Hippocampal formation (tissue), 2 donors: ENCODE data around the gene MTG1.
"Not testable (repeated sequence)": the region's sequence is repeated elsewhere in the genome, so short reads cannot be mapped to it uniquely, and the experiment has no call there.

ENCODE experiments used
- DNase-seq, 2 donors: peaks; one replicate each; lab custom pipeline; 2025; lab: John Stamatoyannopoulos, UW

Gene MTG1

GRCh38 chr10:133358925-133359310, 35.0 kb upstream of the MTG1 start:
- no peak for DNase-seq

DNA sequence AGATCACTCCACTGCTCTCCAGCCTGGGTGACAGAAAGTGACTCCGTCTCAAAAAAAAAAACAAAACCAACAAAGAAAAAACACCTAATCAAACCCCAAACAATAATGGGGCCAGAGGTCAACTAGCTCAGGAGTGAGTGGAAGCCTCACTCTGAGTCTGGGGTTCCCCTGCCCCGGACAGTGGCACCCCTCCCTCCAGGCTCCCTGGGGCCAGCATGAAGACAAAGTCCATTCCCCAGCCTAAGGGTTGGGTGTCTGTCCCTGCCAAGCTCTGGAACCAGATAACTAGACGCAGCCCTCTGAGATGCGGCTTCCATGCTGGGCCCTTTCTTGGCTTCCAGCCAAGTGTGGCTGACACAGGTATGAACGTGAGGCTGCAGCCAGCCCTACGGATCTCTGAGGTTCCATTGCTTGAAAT, 34.4 kb upstream of the MTG1 start:
- DNase-seq = no peak

DNA sequence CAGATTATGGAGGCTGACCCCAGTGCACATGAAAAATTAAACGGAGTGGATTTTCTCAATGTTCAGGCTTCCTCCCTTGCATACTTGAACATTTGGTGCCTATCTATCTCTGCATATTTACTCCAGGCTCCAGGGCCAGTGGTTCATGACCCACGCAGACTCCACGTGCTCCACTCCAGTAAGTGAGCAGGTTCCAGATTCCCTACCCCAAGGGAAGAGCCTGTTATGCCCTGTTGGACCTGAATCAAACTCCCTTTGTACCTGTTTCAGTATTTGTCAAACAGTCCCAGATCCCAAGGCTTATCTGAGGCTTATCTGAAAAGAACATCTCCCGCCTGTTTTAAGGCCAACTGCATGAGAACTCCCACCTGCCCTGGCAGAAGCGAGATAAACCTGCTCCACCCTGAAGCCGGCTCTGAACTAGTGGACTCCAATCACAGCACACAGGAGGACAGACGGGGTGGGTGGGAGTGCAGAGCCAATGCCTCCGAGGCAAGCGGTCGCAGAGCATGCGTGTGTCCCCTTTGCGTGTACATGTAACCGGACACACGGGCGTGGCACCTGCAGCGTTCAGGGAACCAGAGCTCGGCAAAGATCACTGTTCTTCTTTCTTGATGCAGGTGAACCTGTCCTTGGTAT, 33.9 kb upstream of the MTG1 start:
- no peak for DNase-seq

GRCh38 chr10:133361227-133361626, 32.7 kb upstream of the MTG1 start:
- no peak for DNase-seq

DNA sequence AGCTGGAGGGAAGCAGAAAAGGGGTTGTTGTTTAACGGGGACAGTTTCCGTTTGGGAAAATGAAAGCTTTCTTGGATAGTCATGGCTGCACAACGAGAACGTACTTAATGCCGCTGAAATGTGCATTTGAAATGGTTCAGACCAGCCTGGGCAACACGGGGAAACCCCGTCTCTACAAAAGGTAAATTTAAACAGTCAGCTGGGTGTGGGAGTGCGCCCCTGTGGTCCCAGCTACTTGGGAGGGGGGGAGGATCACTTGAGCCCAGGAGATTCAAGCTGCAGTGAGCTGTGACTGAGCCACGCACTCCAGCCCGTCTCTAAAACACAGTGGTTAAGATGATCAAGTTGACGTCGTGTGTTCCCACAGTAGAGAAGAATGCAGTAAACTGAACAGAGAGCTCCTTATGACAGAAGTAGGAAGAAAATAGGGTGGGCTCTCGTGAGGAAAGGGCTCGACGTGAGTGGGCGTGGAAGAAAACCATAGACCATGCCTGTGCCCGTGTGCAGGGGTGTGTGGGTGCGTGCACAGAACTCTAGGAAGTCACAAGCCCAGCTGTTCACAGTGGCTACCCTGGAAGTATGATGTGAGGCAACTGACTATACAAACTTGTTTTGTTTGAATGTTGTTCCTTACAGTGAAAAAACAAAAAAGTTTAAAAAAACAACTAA, 32.0 kb upstream of the MTG1 start:
- no peak for DNase-seq

- no peak for DNase-seq
These were observed 31.1 kb upstream of the MTG1 start for GRCh38 chr10:133362846-133363245.

- no peak for DNase-seq
These were observed 29.1 kb upstream of the MTG1 start for GRCh38 chr10:133364645-133365431.

GRCh38 chr10:133365461-133366129, 28.4 kb upstream of the MTG1 start:
- no peak for DNase-seq

DNA sequence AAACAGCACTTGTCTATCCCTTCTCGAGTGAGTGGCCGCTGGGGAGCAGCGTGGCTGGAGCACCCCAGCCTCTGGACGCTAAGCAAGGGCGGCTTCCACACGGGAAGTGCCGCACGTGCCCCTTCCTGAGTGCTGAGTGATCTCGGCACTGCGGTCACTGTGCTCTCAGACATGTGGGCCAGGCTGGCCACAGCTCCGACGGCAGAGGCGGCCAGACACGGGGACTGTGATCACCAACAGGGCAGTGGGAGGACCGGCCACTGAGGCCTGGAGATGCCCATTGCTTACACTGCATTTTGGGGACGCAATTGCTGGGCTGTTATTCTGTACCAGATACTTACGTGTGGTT, 27.9 kb upstream of the MTG1 start:
- no peak for DNase-seq

- no peak for DNase-seq
These were observed 27.2 kb upstream of the MTG1 start for GRCh38 chr10:133366751-133367150.

GRCh38 chr10:133367461-133367860, 26.5 kb upstream of the MTG1 start:
- not testable (repeated sequence) for DNase-seq

DNA sequence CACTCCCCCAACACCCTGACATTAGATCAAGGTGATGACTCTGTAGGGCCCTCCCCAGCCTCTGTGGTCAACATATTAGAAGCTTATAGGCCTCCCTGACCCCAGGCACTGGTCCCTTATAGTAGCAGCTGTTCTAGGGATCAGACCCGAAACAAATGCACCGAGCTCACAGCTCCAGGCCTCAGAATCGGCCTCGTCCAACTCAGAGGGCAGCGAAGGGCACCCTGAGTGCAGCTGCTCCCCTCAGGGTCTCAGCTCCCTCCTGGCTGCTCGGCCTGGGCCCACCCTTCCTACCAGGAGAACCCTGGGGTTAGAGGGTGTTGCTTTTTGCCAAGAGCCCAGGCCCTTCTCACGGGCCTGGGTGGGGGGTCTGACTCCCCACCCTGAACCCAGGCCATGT, 25.8 kb upstream of the MTG1 start:
- no peak for DNase-seq

GRCh38 chr10:133370030-133370786, 23.7 kb upstream of the MTG1 start:
- DNase-seq = no peak

DNA sequence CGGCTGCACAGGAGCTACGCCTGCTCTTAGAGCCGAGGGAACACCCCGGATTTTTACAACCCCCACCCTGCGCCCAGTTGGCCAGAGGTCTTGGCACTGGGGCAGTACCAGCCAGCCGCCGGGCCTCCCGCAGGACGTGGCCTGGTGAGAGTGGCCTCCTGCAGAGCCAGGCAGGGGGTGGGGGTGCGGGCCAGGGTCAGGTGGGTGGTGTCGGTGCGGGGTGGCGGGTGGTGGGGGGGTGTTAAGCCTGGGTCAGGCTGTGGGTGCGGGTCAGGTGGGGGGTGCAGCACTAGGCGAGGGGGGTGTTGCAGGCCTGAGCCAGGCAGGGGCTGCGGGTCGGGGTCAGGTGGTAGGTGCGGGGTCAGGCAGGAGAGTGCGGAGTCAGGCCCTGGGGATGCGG, 21.4 kb upstream of the MTG1 start:
- no peak for DNase-seq

GRCh38 chr10:133373174-133374090, 20.5 kb upstream of the MTG1 start, which contains the start of gene ECHS1:
Gene ECHS1 (minus strand): TSS chr10:133373354. CDS start chr10:133373333, 21 bp downstream.
- peak; percentile 91 to 92 for DNase-seq

DNA sequence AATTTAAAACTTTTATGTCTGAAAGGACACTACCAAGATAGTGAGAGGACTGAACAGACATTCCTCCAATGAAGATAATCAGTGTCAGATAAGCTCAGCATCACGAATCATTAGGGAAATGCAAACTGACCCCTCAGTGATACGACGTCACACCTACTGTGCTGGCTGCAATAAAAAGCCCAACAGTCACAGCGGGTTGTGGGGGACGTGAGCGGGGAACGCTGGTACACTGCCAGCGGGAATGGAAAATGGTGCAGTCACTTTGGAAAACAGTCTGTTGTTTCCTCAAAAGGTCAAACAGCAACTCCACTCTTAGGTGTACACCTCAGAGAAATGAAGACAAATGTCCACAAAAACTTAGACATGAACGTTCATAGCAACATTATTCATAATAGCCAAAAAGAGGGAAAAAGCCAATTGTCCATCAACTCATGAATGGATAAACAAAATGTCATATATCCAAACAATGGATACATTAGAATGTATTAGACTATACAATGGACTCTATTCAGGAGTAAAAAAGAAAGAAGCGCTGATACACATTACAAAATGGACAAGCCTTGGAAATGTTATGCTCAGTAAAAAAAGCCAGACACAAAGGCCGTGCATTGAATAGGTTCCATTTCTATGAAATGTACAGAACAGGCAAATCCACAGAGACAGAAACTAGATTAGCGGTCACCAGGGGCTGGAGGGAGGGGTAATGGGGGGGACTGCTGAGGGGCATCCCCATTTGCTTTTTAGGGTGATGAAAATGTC, 18.4 kb upstream of the MTG1 start:
- peak in 1 of 2 donors; percentile 19 for DNase-seq

- DNase-seq = not testable (repeated sequence)
These were observed 17.8 kb upstream of the MTG1 start for GRCh38 chr10:133376183-133376582.

GRCh38 chr10:133377025-133377817, 16.7 kb upstream of the MTG1 start:
- no peak for DNase-seq

- no peak for DNase-seq
These were observed 16.1 kb upstream of the MTG1 start for GRCh38 chr10:133377818-133378250.
